ENCODE results near the gene LRMDA. TPM values are rescaled to one million over a fixed set of nuclear protein-coding genes. Genes with fewer than 3 reads are reported as not detected.

LRMDA gene
- total and polyA plus RNA-seq, 2 donors (not counting 3 experiments of a cell fraction or from before 2014, with no cell fraction given): 9.7 to 18.0 TPM

- TF ChIP-seq EZH2 (IDR thresholded peaks at IDR 0.05; ENCODE audit: borderline replicate concordance, low read depth, low read length, severe bottlenecking) (no peak), MAX (IDR thresholded peaks at IDR 0.05; ENCODE audit: insufficient read depth, insufficient read length) (no peak), MYC (IDR thresholded peaks at IDR 0.05; ENCODE audit: low read depth, low read length) (no peak), POLR2A (IDR thresholded peaks at IDR 0.05; ENCODE audit: low read depth, low read length) (no peak), JUN (IDR thresholded peaks at IDR 0.05; ENCODE audit: borderline replicate concordance, insufficient read depth, insufficient read length, low read depth) (no peak), POLR2AphosphoS5 (IDR thresholded peaks at IDR 0.05; ENCODE audit: insufficient read depth, low read depth, low read length) (no peak), FOS (IDR thresholded peaks at IDR 0.05; ENCODE audit: borderline replicate concordance, insufficient read depth, low read length) (no peak), GATA2 (IDR thresholded peaks at IDR 0.05; ENCODE audit: insufficient read depth, insufficient read length, low read depth, low read length) (no peak)
- TF ChIP-seq, protein P1, sequence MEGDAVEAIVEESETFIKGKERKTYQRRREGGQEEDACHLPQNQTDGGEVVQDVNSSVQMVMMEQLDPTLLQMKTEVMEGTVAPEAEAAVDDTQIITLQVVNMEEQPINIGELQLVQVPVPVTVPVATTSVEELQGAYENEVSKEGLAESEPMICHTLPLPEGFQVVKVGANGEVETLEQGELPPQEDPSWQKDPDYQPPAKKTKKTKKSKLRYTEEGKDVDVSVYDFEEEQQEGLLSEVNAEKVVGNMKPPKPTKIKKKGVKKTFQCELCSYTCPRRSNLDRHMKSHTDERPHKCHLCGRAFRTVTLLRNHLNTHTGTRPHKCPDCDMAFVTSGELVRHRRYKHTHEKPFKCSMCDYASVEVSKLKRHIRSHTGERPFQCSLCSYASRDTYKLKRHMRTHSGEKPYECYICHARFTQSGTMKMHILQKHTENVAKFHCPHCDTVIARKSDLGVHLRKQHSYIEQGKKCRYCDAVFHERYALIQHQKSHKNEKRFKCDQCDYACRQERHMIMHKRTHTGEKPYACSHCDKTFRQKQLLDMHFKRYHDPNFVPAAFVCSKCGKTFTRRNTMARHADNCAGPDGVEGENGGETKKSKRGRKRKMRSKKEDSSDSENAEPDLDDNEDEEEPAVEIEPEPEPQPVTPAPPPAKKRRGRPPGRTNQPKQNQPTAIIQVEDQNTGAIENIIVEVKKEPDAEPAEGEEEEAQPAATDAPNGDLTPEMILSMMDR (IDR thresholded peaks at IDR 0.05; ENCODE audit: extremely low read depth in 1 of 2, insufficient read depth in 1 of 2, low read depth in 1 of 2, low read length in 2 of 2): no peak
- H4K20me1 ChIP-seq (replicated peaks; ENCODE audit: control insufficient read depth, extremely low read depth, insufficient read depth, low read length): no peaks in the 10 kb centered on the region
- no peaks in the 10 kb centered on the region for H3K9me3 ChIP-seq (replicated peaks; ENCODE audit: control insufficient read depth, insufficient read depth, low read length)
- H3K27me3 ChIP-seq (ENCODE audit: control insufficient read depth in 2 of 2, insufficient read depth in 2 of 2, low read length in 2 of 2): no peaks in the 10 kb centered on the region
- intact Hi-C loops (cut with micrococcal nuclease) (no loop called here), dilution Hi-C loops (cut with MboI; ENCODE audit: extremely low pct_ligation_motif_present, low sequenced_read_pairs) (no loop called here)
- H3K9me1 ChIP-seq (replicated peaks; ENCODE audit: control insufficient read depth, extremely low read depth, insufficient read depth, low read length): no peaks in the 10 kb centered on the region
- H3K4me3 ChIP-seq (replicated peaks in 1 of 3; ENCODE audit: insufficient read depth in 1 of 3, low read depth in 1 of 3, low read length in 3 of 3): no peak overlapping the region
- no peak overlapping the region for H3K9ac ChIP-seq (replicated peaks; ENCODE audit: extremely low read depth, insufficient read depth, low read length)
- H2AFZ ChIP-seq (ENCODE audit: low read depth, low read length): no peak overlapping the region
- FAIRE-seq (no peak), DNase-seq (ENCODE audit: low read depth, low spot score) (no peak)
- ChIA-PET POLR2A (no interaction called here), CTCF (interaction anchor here (0.6 kb wide), 1 partner anchor 24 kb away, joined by 3 read pairs; no protein-coding TSS in a partner anchor)
- no peaks in the 10 kb centered on the region for H3K36me3 ChIP-seq (ENCODE audit: control insufficient read depth in 2 of 2, extremely low read depth in 1 of 2, insufficient read depth in 2 of 2, low read length in 2 of 2)
- H3K4me1 ChIP-seq (ENCODE audit: control insufficient read depth, extremely low read depth, insufficient read depth, low read length): no peaks in the 10 kb centered on the region
- BruUV-seq (replicated peaks): no TSS peak
- H3K4me2 ChIP-seq (ENCODE audit: insufficient read depth, low read length): no peak overlapping the region
- no peak overlapping the region for H3K27ac ChIP-seq (ENCODE audit: insufficient read depth, low read depth, low read length)
- H3K79me2 ChIP-seq (ENCODE audit: control insufficient read depth, insufficient read depth, low read length): no peaks in the 10 kb centered on the region
These were observed 520.7 kb downstream of the LRMDA start for GRCh38 chr10:75952093-75952492.
